NCI-H2227 treated with DMSO at 0.1 percent for 48 hours (cell line): ENCODE results near the gene MAGI3.
"Not testable (repeated sequence)": the region's sequence is repeated elsewhere in the genome, so short reads cannot be mapped to it uniquely, and the experiment has no call there.

Experiments
- DNase-seq: peaks from one replicate; lab custom pipeline; 2025; lab: John Stamatoyannopoulos, UW

The MAGI3 gene

GRCh38 chr1:113517346-113517745 is 127.0 kb downstream of the MAGI3 start:
- DNase-seq, result no peak

GRCh38 chr1:113517983-113518382 is 127.7 kb downstream of the MAGI3 start:
- no peak for DNase-seq

GRCh38 chr1:113519556-113519955 is 129.2 kb downstream of the MAGI3 start:
- no peak for DNase-seq

- no peak for DNase-seq
These were observed 139.7 kb downstream of the MAGI3 start for GRCh38 chr1:113530021-113530420.

DNA sequence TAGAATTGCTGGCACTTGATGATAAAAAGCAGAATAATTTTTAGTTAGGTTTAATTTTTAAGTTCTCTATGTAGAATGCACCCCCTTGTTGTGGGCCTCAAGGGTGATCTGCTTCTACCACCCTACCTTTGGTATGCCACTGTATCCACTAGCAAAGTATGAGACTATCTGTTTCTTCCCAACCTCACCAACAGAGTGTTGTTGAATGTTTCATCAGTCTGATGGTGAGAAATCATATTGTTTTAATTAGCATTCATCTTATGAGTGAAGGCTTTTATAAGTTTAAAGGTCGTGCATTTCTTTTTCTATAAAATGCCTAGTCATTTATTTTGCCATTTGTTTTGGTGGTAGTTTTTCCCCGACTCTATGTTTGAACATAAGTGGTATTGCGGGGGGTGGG is 141.0 kb downstream of the MAGI3 start:
- no peak for DNase-seq

GRCh38 chr1:113533061-113533460 is 142.7 kb downstream of the MAGI3 start:
- no peak for DNase-seq

DNA sequence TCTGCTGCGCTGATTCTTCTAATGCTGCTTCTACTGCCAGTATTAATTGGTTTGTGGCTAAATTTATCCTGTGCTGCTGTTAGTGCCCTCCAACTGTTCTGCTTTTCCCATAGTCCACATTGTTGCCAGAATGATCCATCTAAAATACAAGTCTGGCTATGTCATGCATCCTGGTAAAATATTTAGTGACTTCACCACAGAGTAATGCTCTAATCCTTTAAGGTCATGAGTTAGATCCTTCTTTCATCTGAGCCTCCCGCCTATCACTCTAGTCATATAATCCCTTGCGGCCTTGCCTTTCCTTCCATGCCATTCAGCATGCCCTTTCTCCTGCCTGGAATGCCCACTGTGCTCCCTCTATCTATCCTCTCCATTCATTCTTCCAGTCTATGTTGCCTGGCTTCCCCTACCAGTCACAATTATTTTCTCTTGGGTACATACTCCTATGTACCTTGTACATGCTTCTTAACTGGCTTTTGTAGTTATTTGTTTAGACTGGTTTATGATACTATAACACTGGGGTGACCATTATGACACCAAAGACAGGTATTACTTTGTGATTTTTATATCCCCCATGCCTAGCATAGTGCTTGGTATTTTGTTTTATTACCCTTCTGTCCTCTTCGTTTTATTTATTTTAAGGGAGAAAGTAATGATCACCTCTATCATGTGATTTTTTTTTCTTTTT is 144.0 kb downstream of the MAGI3 start:
- DNase-seq, result no peak

DNA sequence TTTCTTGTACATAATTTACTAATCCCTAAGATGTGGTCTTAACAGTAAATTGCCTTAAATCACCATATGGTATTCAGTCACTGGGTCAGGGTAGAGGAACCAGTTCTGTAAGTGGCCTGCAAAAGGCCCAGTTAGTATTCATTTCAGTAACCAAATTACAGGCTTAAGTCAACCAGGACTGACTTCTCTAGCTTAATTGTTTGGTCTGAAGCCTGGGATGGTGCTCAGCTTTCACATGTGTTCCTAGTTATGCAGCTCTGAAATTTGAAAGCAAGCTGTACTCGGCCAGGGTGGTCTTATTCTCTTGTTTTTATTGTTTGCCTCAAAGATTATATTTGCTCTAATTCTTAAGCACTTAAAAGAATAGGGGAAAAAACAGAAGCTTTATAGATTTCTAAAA is 144.6 kb downstream of the MAGI3 start:
- no peak for DNase-seq

DNA sequence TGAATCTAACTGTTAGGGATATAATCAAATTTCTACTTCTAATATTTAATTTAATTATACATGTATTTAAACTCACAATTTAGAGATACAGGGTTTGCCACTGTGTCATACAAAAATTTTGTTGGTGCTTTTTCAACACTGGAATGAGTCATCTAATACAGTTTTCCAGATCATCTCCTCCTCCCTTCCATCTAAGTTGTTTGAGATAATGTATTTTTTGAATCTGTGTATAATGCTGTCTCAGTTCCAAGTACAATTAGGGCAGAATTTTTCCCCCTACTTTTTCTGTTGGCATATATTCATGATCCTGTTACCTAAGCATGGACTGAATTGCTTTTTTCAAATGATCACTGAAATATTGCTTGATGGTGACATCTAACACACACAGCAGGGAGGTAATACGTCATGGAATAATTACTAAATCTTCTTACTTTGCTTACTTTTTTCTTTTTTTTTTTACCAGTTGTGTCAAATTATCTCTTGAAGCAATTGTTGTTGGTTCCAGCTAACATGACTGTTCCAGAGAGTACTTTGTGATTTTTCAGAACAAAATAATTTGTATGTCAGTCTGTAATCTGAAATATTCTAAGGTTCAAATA is 146.0 kb downstream of the MAGI3 start:
- no peak for DNase-seq

DNA sequence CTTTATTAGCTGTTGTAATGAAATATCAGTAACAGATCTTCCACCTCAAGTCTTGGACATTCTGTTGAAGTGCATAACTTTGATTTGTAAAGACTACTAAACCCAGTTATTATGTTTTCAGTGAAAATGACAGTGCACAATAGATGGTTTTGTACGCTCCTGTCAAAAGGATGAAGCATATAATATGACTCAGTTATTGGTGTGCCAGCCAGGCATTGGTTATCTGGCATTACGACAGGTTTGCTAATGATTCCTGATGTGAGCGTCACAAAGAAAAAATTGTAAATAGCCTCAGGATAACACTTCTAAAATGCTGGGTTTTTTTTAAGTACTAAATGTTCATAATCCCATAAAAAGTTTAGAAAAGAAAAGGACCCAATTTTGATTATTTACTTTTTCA is 147.9 kb downstream of the MAGI3 start:
- DNase-seq, result peak; percentile 61

- no peak for DNase-seq
These were observed 150.0 kb downstream of the MAGI3 start for GRCh38 chr1:113540335-113540734.

DNA sequence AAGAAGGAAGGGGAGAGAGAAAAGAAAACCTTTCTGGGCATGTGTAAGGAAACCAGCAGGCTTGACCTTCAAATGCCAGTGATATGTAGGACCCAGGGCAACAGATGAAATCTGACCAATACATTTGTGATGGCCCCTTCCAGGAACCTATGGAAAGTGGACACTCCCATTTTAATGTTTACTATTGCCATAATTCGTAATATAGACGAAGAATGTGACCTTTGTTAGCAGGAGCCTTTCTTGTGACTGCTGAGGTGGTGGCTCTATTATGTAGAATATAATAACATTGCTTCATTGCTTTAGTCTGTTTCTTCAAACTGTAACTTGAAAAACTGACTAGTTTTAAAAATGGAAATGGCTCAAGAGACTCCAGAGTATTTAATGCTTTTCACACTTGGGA is 150.8 kb downstream of the MAGI3 start:
- no peak for DNase-seq

DNA sequence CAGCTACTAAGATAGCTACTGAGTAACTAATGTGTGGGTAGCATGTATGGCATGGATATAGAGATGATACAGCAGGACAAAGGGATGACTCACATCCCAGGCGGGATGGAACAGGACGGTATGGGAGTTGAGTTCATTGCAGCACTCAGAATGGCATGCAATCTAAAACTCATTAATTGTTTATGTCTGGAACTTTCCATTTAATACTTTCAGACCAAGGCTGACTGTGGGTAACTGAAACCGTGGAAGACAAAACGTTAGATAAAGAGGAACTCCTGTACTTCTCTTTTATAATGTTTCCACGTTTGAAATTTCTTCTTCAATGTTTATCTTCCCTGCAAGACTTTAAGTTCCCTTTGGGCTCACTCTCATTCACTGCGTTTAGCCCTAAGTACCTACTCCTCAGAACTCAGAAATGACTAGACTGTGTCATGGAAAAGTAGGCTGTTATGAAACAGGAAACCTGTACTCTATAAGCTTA is 151.9 kb downstream of the MAGI3 start:
- no peak for DNase-seq

GRCh38 chr1:113543110-113543509 is 152.8 kb downstream of the MAGI3 start:
- DNase-seq, result no peak

GRCh38 chr1:113545210-113545609 is 154.9 kb downstream of the MAGI3 start:
- no peak for DNase-seq

- DNase-seq, result no peak
These were observed 155.3 kb downstream of the MAGI3 start for GRCh38 chr1:113545626-113546025.

DNA sequence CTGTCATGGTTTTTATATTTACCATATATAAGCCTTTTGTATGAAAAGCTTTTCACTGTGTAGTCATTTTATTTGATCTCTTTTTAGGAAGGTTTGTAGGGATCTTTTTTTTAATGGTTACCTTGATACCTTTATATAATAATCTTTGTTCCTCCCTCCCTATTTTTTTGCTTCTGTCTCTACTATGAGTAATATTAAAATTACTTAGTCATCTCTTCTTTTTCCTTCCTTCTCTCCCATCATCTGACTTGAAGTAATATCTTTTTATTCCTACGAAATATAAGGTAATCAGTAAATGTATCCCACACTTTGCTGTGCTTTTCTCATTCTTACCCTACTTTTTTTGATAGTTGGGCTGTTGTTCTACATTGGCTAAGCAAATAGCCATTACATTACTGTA is 161.4 kb downstream of the MAGI3 start:
- DNase-seq, result no peak

GRCh38 chr1:113552244-113552643 is 161.9 kb downstream of the MAGI3 start:
- DNase-seq, result no peak

- no peak for DNase-seq
These were observed 166.9 kb downstream of the MAGI3 start for GRCh38 chr1:113557187-113557586.

DNA sequence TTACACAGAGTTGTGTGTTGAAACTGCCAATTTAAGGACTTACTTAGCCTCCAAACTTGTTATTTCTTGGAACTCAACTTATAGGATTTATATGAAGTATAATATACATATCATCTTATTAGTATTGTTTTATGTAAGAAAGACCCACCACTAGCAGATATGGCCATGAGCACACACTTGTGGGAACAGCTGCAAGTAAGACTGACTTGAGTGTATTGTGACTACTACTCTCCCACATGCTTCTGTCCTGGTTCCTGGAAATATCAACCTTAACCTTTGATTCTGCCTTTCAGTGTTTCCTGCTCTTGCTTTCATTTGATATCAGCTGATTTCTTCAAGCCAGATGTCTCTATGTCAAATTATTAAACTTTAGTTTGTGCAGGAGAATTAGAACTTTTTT is 175.3 kb downstream of the MAGI3 start:
- DNase-seq, result no peak

DNA sequence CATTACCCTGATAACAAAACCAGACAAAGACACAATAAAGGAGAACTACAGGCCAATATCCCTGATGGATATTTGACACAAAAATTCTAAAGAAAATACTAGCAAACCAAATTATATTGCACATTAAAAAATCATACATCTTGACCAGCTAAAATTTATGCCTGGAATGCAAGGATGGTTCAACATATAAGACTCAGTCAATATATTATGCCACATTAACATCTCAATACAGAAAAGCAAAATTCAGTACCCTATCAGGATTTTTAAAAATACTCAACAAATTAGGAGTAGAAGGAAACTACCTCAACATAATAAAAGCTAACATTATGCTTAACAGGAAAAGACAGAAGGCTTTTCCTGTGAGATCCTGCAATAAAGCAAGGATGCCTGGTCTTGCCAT is 177.1 kb downstream of the MAGI3 start:
- no peak for DNase-seq

DNA sequence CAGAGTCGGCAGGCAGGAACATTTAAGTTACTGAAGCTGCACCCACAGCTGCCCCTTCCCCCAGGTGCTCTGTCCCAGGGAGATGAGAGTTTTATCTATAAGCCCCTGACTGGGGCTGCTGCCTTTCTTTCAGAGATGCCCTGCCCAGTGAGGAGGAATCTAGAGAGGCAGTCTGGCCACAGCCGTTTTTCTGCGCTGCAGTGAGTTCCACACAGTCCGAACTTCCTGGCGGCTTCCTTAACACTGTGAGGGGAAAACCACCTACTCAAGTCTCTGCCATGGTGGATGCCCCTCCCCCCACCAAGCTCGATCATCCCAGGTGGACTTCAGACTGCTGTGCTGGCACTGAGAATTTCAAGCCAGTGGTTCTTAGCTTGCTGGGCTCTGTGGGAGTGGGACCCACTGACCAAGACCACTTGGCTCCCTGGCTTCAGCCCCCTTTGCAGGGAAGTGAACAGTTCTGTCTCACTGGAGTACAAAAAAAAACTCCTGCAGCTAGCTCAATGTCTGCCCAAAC is 185.5 kb downstream of the MAGI3 start:
- DNase-seq, result not testable (repeated sequence)

DNA sequence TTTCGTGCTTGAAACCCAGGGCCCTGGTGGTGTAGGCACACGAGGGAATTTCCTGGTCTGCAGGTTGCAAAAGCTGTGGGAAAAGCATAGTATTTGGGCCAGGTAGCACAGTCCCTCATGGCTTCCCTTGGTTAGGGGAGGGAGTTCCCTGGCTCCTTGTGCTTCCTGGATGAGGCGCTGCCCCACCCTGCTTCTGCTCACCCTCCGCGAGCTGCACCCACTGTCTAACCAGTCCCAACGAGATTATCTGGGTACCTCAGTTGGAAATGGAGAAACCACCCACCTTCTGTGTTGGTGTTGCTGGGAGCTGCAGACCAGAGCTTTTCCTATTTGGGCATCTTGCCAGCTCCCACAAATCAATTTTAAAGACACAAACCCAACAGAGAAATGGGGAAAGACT is 186.0 kb downstream of the MAGI3 start:
- DNase-seq, result no peak
